NCI-H82 (cell line): Measurements from ENCODE around the gene CTTNBP2.

Experiments
- DNase-seq: peaks from one replicate; lab custom pipeline; 2025; lab: John Stamatoyannopoulos, UW

The CTTNBP2 gene

GRCh38 chr7:117790251-117790650 lies 83.0 kb downstream of the CTTNBP2 start:
- no peak for DNase-seq

GRCh38 chr7:117785431-117785830 lies 87.8 kb downstream of the CTTNBP2 start:
- no peak for DNase-seq

GRCh38 chr7:117784315-117784714 lies 88.9 kb downstream of the CTTNBP2 start:
- DNase-seq, result no peak

- DNase-seq, result no peak
Observed at GRCh38 chr7:117782761-117783160, 90.5 kb downstream of the CTTNBP2 start.

GRCh38 chr7:117781707-117782106 lies 91.5 kb downstream of the CTTNBP2 start:
- no peak for DNase-seq

- DNase-seq, result no peak
Observed at GRCh38 chr7:117780832-117781231, 92.4 kb downstream of the CTTNBP2 start.

- DNase-seq, result no peak
Observed at GRCh38 chr7:117777335-117778142, 95.7 kb downstream of the CTTNBP2 start.

GRCh38 chr7:117776224-117776623 lies 97.0 kb downstream of the CTTNBP2 start:
- DNase-seq, result no peak

GRCh38 chr7:117775801-117776200 lies 97.4 kb downstream of the CTTNBP2 start:
- DNase-seq, result no peak

GRCh38 chr7:117774943-117775342 lies 98.3 kb downstream of the CTTNBP2 start:
- no peak for DNase-seq

- DNase-seq, result no peak
Observed at GRCh38 chr7:117772421-117772820, 100.8 kb downstream of the CTTNBP2 start.

- no peak for DNase-seq
Observed at GRCh38 chr7:117771756-117772155, 101.5 kb downstream of the CTTNBP2 start.

- no peak for DNase-seq
Observed at GRCh38 chr7:117769085-117769484, 104.2 kb downstream of the CTTNBP2 start.

GRCh38 chr7:117767951-117768350 lies 105.3 kb downstream of the CTTNBP2 start:
- no peak for DNase-seq

GRCh38 chr7:117766913-117767312 lies 106.3 kb downstream of the CTTNBP2 start:
- DNase-seq, result no peak

GRCh38 chr7:117764031-117764430 lies 109.2 kb downstream of the CTTNBP2 start:
- no peak for DNase-seq

GRCh38 chr7:117762055-117762454 lies 111.2 kb downstream of the CTTNBP2 start:
- no peak for DNase-seq

- DNase-seq, result no peak
Observed at GRCh38 chr7:117759950-117760640, 113.1 kb downstream of the CTTNBP2 start.

GRCh38 chr7:117757440-117757839 lies 115.8 kb downstream of the CTTNBP2 start:
- DNase-seq, result no peak

- no peak for DNase-seq
Observed at GRCh38 chr7:117756586-117757085, 116.6 kb downstream of the CTTNBP2 start.

- no peak for DNase-seq
Observed at GRCh38 chr7:117755136-117755535, 118.1 kb downstream of the CTTNBP2 start.

- DNase-seq, result no peak
Observed at GRCh38 chr7:117751775-117752174, 121.5 kb downstream of the CTTNBP2 start.
